Iris pigment epithelial cell (primary cell): ENCODE measurements around the gene HES7.

Source experiments
- DNase-seq: peaks from one replicate; pipeline ENCODE4 v3.0.0-alpha.2; 2011; ENCODE audit warnings: low read depth

The HES7 gene

GRCh38 chr17:8072729-8073461, 51.0 kb downstream of the HES7 start:
- no peak for DNase-seq

- no peak for DNase-seq
Observed at GRCh38 chr17:8072341-8072728, 51.6 kb downstream of the HES7 start.

GRCh38 chr17:8071496-8071895, 52.4 kb downstream of the HES7 start:
- no peak for DNase-seq
